H1 (cell line): Measurements from ENCODE around the gene MLYCD. TPM values are rescaled to one million over a fixed set of nuclear protein-coding genes. Genes with fewer than 3 reads are reported as not detected.

Source experiments
- EP300 ChIP-seq, 2 experiments: IDR thresholded peaks; 1 replicate in 1 of 2; 2 replicates in 1 of 2; pipeline ENCODE4 v1.6.1; 2011 to 2012; ENCODE audit warnings: low read depth in 2 of 2, low read length in 2 of 2, mild to moderate bottlenecking in 2 of 2, borderline replicate concordance in 1 of 2, inconsistent platforms in 1 of 2, moderate library complexity in 1 of 2
- polyA plus RNA-seq, 7 experiments: library from polyadenylated mRNA; depleted of rRNA in 3 of 7; stranded (reverse) in 5 of 7; unstranded in 2 of 7; fragments of >200 nt in 5 of 7; fragments of 200-250 nt in 2 of 7; gene quantifications; 1 replicate in 5 of 7; 2 replicates in 1 of 7; 4 replicates in 1 of 7; pipeline versions ENCODE4 v1.2.1 to v1.2.3, GENCODE V29; 2011 to 2013; ENCODE audit warnings: missing spikeins in 2 of 7, mixed read lengths in 2 of 7
- total RNA-seq: library from RNA; stranded (reverse); fragmentation: NEBNext Ultra II Directional; extraction: Animal tissue kit (Norgen Biotek cat#: 25700); gene quantifications from 2 replicates; pipeline ENCODE4 v1.2.1, GENCODE V29; 2021

Gene MLYCD
- total and polyA plus RNA-seq, 2 of the 8 experiments (the other 6 are each of a cell fraction or from before 2014, with no cell fraction given) = 3.7 to 7.0 TPM

- TF ChIP-seq EP300 (IDR thresholded peaks at IDR 0.05; ENCODE audit: borderline replicate concordance in 1 of 2, low read depth in 2 of 2, low read length in 2 of 2) = no peak
Measured at GRCh38 chr16:83954577-83955016, 55.7 kb downstream of the MLYCD start (continued).
